Measurements from ENCODE around the gene TRAF1.

TRAF1 gene

DNA sequence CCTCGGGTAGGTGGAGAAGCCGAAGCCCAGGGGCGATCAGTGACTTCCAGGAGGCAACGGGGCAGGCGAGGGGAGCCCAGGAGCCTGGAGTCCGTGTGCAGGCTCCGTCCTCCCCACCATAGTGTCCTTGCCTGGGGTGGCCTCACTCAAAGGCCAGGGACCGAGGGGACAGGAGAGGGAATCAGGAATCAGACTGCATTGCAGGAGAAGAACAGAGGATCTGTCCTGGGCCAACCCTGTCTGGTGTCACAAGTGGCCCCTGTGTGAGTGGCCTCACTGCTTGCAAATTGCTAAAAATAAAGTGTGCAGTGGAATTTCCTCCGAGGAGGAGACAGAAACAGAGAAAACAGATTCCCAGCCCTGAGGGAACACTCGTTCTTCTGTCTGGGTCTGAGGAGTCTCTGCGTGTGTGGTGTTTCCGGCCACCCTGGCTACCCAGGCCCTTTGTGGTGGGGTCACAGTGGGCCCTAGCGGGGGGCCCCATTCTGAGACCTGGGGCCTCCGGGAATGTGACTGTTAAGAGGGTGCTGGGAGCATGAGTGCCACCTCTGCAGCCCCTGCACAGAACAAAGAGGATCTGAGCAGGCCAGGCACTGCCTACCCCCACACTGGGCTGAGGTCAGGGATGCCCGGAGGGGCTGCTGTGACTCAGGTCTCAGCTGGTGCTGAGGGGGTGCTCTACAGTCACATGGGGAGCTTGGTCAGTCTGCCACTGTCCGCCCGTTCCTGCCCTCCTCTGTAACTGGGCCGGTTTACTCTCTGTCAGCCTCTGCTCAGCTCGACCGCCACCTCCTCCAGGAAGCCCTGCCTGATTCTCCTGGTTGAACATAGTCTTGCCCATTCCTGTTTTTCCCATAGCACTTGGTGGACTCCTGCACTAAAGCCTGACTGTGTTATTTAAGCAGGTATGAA lies 7.4 kb downstream of the TRAF1 start:
- Histone ChIP-seq H2AFZ (ENCODE audit: low read length) (no peak overlapping the region), H3K4me2 (ENCODE audit: low read length) (no peak overlapping the region), H3K27ac (ENCODE audit: low read depth, low read length, poor library complexity, severe bottlenecking) (no peak overlapping the region), H3K9me2 (ENCODE audit: low read depth, low read length) (no peaks in the 10 kb centered on the region), H3K4me1 (ENCODE audit: insufficient read depth, low read length, severe bottlenecking) (peaks cover 10% of the 10 kb centered on the region), H3K27me3 (ENCODE audit: insufficient read depth, low read length) (no peaks in the 10 kb centered on the region), H3F3A (ENCODE audit: insufficient read depth, low read length) (no peaks in the 10 kb centered on the region), H3K9me3 (ENCODE audit: low read length) (no peaks in the 10 kb centered on the region), H3K9ac (ENCODE audit: low read length) (no peak overlapping the region), H3K36me3 (ENCODE audit: insufficient read depth, low read length) (peaks cover 6% of the 10 kb centered on the region; the same call in 1 of the 2 replicates), H3K79me2 (ENCODE audit: insufficient read depth, low read length) (no peaks in the 10 kb centered on the region), H3K4me3 (ENCODE audit: low read depth, low read length, poor library complexity, severe bottlenecking) (no peak overlapping the region), H4K20me1 (ENCODE audit: insufficient read depth, low read length) (no peaks in the 10 kb centered on the region)
- TF ChIP-seq EZH2 (IDR thresholded peaks at IDR 0.05; ENCODE audit: borderline replicate concordance, low read length) = no peak
- TF ChIP-seq, protein P1, sequence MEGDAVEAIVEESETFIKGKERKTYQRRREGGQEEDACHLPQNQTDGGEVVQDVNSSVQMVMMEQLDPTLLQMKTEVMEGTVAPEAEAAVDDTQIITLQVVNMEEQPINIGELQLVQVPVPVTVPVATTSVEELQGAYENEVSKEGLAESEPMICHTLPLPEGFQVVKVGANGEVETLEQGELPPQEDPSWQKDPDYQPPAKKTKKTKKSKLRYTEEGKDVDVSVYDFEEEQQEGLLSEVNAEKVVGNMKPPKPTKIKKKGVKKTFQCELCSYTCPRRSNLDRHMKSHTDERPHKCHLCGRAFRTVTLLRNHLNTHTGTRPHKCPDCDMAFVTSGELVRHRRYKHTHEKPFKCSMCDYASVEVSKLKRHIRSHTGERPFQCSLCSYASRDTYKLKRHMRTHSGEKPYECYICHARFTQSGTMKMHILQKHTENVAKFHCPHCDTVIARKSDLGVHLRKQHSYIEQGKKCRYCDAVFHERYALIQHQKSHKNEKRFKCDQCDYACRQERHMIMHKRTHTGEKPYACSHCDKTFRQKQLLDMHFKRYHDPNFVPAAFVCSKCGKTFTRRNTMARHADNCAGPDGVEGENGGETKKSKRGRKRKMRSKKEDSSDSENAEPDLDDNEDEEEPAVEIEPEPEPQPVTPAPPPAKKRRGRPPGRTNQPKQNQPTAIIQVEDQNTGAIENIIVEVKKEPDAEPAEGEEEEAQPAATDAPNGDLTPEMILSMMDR (IDR thresholded peaks at IDR 0.05; ENCODE audit: low read length) = no peak

DNA sequence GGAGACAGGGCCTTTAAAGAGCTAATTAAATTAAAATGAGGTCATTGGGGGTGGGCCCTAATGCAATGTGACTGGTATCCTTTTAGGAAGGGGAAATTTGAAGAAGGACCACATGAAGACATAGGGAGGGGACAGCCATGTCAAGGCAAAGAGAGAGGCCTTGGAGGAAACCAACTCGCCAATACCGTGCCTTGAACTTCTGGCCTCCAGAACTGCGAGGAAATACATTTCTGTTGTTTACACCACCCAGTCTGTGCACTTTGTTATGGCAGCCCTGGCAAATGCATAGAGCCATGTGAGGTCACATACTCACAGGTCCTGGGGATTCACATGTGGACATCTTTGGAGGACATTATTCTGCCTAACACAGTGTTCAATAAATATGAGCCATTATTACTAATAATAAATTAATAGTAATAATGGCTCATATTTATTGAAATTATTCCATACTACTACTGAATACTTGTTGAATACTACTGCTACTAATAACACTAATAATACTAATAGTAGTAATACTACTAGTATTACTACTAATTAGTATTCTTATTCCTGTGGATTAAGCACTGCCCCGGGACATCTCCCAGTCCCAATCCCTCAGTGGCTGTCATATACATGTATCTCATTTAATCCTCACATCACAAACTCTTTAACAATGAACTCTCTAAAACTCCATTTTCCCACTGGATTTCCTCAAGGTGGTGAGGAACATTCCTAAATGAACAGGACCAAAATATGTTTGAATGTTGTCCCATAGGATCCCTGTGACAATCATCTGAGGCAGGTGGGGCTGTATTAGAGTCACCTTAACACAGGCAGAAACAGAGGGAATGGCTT lies 8.4 kb downstream of the TRAF1 start:
- no peaks in the 10 kb centered on the region for H3K9me2 ChIP-seq (ENCODE audit: low read depth, low read length)
- H3F3A ChIP-seq (ENCODE audit: insufficient read depth, low read length) = no peaks in the 10 kb centered on the region
- H3K4me1 ChIP-seq (ENCODE audit: insufficient read depth, low read length, severe bottlenecking) = peaks cover 10% of the 10 kb centered on the region
- peaks cover 6% of the 10 kb centered on the region; the same call in 1 of the 2 replicates for H3K36me3 ChIP-seq (ENCODE audit: insufficient read depth, low read length)
- no peak overlapping the region for H3K27ac ChIP-seq (ENCODE audit: low read depth, low read length, poor library complexity, severe bottlenecking)
- H4K20me1 ChIP-seq (ENCODE audit: insufficient read depth, low read length) = no peaks in the 10 kb centered on the region
- no peaks in the 10 kb centered on the region for H3K27me3 ChIP-seq (ENCODE audit: insufficient read depth, low read length)
- no peak overlapping the region for H2AFZ ChIP-seq (ENCODE audit: low read length)
- H3K9me3 ChIP-seq (ENCODE audit: low read length) = no peaks in the 10 kb centered on the region
- no peak overlapping the region for H3K4me3 ChIP-seq (ENCODE audit: low read depth, low read length, poor library complexity, severe bottlenecking)
- no peak for TF ChIP-seq EZH2 (IDR thresholded peaks at IDR 0.05; ENCODE audit: borderline replicate concordance, low read length)
- TF ChIP-seq, protein P1 (IDR thresholded peaks at IDR 0.05; ENCODE audit: low read length) = no peak
- H3K79me2 ChIP-seq (ENCODE audit: insufficient read depth, low read length) = no peaks in the 10 kb centered on the region
- no peak overlapping the region for H3K9ac ChIP-seq (ENCODE audit: low read length)
- H3K4me2 ChIP-seq (ENCODE audit: low read length) = no peak overlapping the region

DNA sequence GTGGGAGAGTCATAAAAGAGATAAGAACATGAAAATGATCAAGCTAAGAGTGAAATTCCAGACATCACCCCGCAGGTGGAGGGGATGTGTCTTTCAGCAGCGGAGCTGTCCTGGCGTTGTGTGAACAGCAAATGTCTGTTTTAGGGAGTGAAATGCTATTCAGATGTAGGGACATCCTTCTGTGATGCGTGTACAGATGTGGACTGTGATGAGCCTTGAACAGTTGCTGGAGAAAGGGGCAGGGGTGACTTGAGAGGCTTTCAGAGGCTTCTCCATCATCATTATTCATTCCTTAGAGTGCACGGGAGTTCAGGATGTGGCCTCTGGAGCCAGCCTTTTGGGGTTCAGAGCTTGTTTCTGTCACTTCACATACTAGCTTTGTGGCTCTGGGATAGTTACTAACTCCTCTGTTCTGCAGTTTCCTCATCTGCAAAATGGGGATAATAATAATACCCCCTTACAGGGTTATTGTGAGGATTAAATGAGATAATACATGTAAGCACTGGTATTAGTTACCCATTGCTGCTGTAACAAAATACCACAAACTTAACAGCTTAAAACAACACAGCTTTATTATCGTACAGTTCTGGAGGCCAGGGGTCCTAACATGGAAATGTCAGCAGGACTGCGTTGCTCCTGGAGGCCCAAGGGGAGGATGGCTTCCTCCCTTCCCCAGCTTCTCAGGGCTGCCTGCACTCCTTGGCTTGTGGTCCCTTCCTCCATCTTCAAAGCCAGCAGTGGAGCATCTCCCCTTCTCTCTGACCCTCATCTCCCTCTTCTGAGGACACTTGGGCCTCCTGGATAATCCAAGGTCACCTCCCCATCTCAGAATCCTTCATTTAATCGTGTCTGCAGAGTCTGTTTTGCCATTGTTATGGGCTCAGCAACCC lies 9.4 kb downstream of the TRAF1 start:
- Histone ChIP-seq H3K4me1 (ENCODE audit: insufficient read depth, low read length, severe bottlenecking) (peaks cover 10% of the 10 kb centered on the region), H3K4me3 (ENCODE audit: low read depth, low read length, poor library complexity, severe bottlenecking) (no peak overlapping the region), H3K9me2 (ENCODE audit: low read depth, low read length) (no peaks in the 10 kb centered on the region), H3K27me3 (ENCODE audit: insufficient read depth, low read length) (no peaks in the 10 kb centered on the region), H2AFZ (ENCODE audit: low read length) (no peak overlapping the region), H3K9me3 (ENCODE audit: low read length) (no peaks in the 10 kb centered on the region), H4K20me1 (ENCODE audit: insufficient read depth, low read length) (no peaks in the 10 kb centered on the region), H3K79me2 (ENCODE audit: insufficient read depth, low read length) (no peaks in the 10 kb centered on the region), H3K36me3 (ENCODE audit: insufficient read depth, low read length) (peaks cover 6% of the 10 kb centered on the region; the same call in 1 of the 2 replicates), H3K4me2 (ENCODE audit: low read length) (no peak overlapping the region), H3F3A (ENCODE audit: insufficient read depth, low read length) (no peaks in the 10 kb centered on the region), H3K9ac (ENCODE audit: low read length) (no peak overlapping the region), H3K27ac (ENCODE audit: low read depth, low read length, poor library complexity, severe bottlenecking) (no peak overlapping the region)
- TF ChIP-seq, protein P1 (IDR thresholded peaks at IDR 0.05; ENCODE audit: low read length) = no peak
- no peak for TF ChIP-seq EZH2 (IDR thresholded peaks at IDR 0.05; ENCODE audit: borderline replicate concordance, low read length)

Measured in OCI-LY1 (cell line).